Right lobe of liver (tissue), 4 donors: ENCODE data around the gene NENF.

ENCODE experiments used
- CTCF ChIP-seq, 4 donors: fragments of 200-600 bp in 3 of 4; fragments of 450-650 bp in 1 of 4; IDR thresholded peaks; one replicate each; pipeline versions ENCODE4 v1.5.1 to v1.8.0; 2016 to 2022; ENCODE audit warnings: antibody characterized with exemption in 4 of 4, mild to moderate bottlenecking in 2 of 4
- POLR2A ChIP-seq: fragments of 450-650 bp; IDR thresholded peaks from one replicate; pipeline ENCODE4 v1.6.1; 2017; ENCODE audit warnings: antibody characterized with exemption, mild to moderate bottlenecking
- donor health status: DM: no; HTN: no; CAD: no.
- donor health status: DM: no; HTN: no; CAD: no.
- donor health status: DM: no; HTN: yes; CAD: no.

- TF ChIP-seq CTCF (IDR thresholded peaks at IDR 0.05) (no peak), POLR2A (no peak)
Observed at GRCh38 chr1:212431644-212432043, 1.1 kb upstream of the NENF start.
